Chondrocyte (in vitro differentiated cells): ENCODE measurements around the gene MED28. TPM values are rescaled to one million over a fixed set of nuclear protein-coding genes. Genes with fewer than 3 reads are reported as not detected.

ENCODE experiments used
- DNase-seq: peaks from one replicate; pipeline ENCODE4 v3.0.0; 2021; ENCODE audit warnings: mixed read lengths, low spot score
- H3K27ac Mint-ChIP-seq: one replicate; pipeline ENCODE4 v1.8.0; 2021; ENCODE audit warnings: mild to moderate bottlenecking, moderate library complexity, mixed read lengths; ENCODE audit not compliant: unreplicated experiment
- H3K27me3 Mint-ChIP-seq: 2 replicates; pipeline ENCODE4 v1.8.0; 2021; ENCODE audit warnings: low read depth, mixed read lengths
- H3K36me3 Mint-ChIP-seq: 2 replicates; pipeline ENCODE4 v1.8.0; 2021; ENCODE audit warnings: low read depth, mixed read lengths
- H3K4me1 Mint-ChIP-seq: 2 replicates; pipeline ENCODE4 v1.8.0; 2021; ENCODE audit warnings: low read depth, mild to moderate bottlenecking, mixed read lengths
- H3K4me3 Mint-ChIP-seq: one replicate; pipeline ENCODE4 v1.8.0; 2021; ENCODE audit warnings: mild to moderate bottlenecking, moderate library complexity, mixed read lengths; ENCODE audit not compliant: unreplicated experiment
- H3K9me3 Mint-ChIP-seq: 2 replicates; pipeline ENCODE4 v1.8.0; 2021; ENCODE audit warnings: low read depth, mixed read lengths
- CTCF ChIP-seq: fragments of 200-600 bp; sonication (generic); IDR thresholded peaks from 2 replicates; pipeline ENCODE4 v1.5.0; 2021; ENCODE audit warnings: antibody characterized with exemption, mild to moderate bottlenecking, moderate library complexity
- total RNA-seq: library from RNA; stranded (reverse); gene quantifications from 3 replicates; pipeline ENCODE4 v1.2.1, GENCODE V29; 2021

MED28 gene
- total RNA-seq, 1 donor from 2014 or later: 29.8 TPM

- H3K9me3 Mint-ChIP-seq: no peaks in the 10 kb centered on the region
- no peak for DNase-seq
- peaks cover 2% of the 10 kb centered on the region for H3K27me3 Mint-ChIP-seq
- no peak overlapping the region for H3K4me3 Mint-ChIP-seq
- no peaks in the 10 kb centered on the region for H3K36me3 Mint-ChIP-seq
- no peaks in the 10 kb centered on the region for H3K4me1 Mint-ChIP-seq
- H3K27ac Mint-ChIP-seq: no peak overlapping the region
- TF ChIP-seq CTCF: no peak
Observed at GRCh38 chr4:17665346-17665745, 50.9 kb downstream of the MED28 start.

GRCh38 chr4:17665852-17666251, 51.4 kb downstream of the MED28 start:
- Mint-ChIP-seq H3K27me3 (peaks cover 2% of the 10 kb centered on the region), H3K27ac (no peak overlapping the region), H3K4me1 (no peaks in the 10 kb centered on the region), H3K9me3 (no peaks in the 10 kb centered on the region), H3K4me3 (no peak overlapping the region), H3K36me3 (no peaks in the 10 kb centered on the region)
- TF ChIP-seq CTCF: no peak
- DNase-seq: no peak

GRCh38 chr4:17667253-17667652, 52.8 kb downstream of the MED28 start:
- peaks cover 10% of the 10 kb centered on the region for H3K9me3 Mint-ChIP-seq
- H3K4me3 Mint-ChIP-seq: no peak overlapping the region
- TF ChIP-seq CTCF: no peak
- peaks cover 1% of the 10 kb centered on the region for H3K36me3 Mint-ChIP-seq
- DNase-seq: no peak
- no peaks in the 10 kb centered on the region for H3K4me1 Mint-ChIP-seq
- H3K27me3 Mint-ChIP-seq: peaks cover 2% of the 10 kb centered on the region
- no peak overlapping the region for H3K27ac Mint-ChIP-seq

- Mint-ChIP-seq H3K9me3 (peaks cover 12% of the 10 kb centered on the region), H3K4me3 (no peak overlapping the region), H3K36me3 (peaks cover 1% of the 10 kb centered on the region), H3K27me3 (peaks cover 3% of the 10 kb centered on the region), H3K4me1 (no peaks in the 10 kb centered on the region), H3K27ac (no peak overlapping the region)
- TF ChIP-seq CTCF: no peak
- DNase-seq: no peak
Observed at GRCh38 chr4:17667653-17668201, 53.3 kb downstream of the MED28 start.

GRCh38 chr4:17670423-17670822, 56.0 kb downstream of the MED28 start:
- Mint-ChIP-seq H3K27ac (no peak overlapping the region), H3K27me3 (peaks cover 5% of the 10 kb centered on the region), H3K36me3 (peaks cover 1% of the 10 kb centered on the region), H3K4me3 (no peak overlapping the region), H3K9me3 (peaks cover 19% of the 10 kb centered on the region), H3K4me1 (no peaks in the 10 kb centered on the region)
- no peak for TF ChIP-seq CTCF
- no peak for DNase-seq
